ENCODE data around the gene RARB.

The RARB gene

DNA sequence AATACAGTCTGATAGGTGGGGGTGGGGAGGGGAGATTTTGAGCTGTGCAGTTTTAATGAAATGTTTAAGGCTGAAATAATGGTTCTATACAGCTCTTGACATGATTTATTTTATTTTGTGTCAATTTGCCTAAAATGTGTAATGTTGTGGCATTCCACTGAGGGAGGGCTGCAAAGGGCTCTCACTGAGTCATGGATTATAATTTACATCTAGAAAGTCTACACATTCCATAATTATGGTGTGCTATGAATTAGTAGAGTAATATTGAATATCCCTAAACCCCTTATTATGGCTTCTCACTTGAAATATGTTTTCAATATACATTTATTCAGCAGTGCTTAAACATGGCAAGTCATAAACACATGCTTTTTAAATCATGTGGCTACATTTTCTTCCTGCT lies 103.9 kb downstream of the RARB start:
- TF ChIP-seq ZFX (IDR thresholded peaks at IDR 0.05; ENCODE audit: borderline replicate concordance), result no peak
- TF ChIP-seq, protein P1, sequence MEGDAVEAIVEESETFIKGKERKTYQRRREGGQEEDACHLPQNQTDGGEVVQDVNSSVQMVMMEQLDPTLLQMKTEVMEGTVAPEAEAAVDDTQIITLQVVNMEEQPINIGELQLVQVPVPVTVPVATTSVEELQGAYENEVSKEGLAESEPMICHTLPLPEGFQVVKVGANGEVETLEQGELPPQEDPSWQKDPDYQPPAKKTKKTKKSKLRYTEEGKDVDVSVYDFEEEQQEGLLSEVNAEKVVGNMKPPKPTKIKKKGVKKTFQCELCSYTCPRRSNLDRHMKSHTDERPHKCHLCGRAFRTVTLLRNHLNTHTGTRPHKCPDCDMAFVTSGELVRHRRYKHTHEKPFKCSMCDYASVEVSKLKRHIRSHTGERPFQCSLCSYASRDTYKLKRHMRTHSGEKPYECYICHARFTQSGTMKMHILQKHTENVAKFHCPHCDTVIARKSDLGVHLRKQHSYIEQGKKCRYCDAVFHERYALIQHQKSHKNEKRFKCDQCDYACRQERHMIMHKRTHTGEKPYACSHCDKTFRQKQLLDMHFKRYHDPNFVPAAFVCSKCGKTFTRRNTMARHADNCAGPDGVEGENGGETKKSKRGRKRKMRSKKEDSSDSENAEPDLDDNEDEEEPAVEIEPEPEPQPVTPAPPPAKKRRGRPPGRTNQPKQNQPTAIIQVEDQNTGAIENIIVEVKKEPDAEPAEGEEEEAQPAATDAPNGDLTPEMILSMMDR (IDR thresholded peaks at IDR 0.05), result no peak
- no peak overlapping the region for H3K27ac ChIP-seq

GRCh38 chr3:25532431-25533162 lies 104.5 kb downstream of the RARB start:
- TF ChIP-seq, protein P1 (IDR thresholded peaks at IDR 0.05), result peak; percentile 76
- no peak for TF ChIP-seq ZFX (IDR thresholded peaks at IDR 0.05; ENCODE audit: borderline replicate concordance)
- no peak overlapping the region for H3K27ac ChIP-seq

DNA sequence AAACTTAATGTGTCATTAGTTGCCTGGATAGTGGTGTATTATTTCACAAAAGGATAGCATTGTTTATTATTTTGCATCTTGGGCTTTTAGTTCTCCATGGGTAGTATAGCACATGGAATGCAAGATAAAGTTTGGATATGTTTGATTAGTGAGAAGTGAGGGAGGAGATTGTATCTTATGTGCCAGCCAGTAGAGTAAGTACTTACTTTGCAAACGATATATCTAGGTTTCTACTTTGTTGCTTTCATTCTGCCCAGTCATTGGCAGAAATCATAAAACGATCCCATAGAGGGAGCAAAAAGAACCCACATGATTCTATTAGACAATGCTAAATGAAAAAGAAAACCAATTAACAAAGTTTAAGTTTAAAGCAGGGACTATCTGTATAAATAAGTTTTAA lies 105.3 kb downstream of the RARB start:
- TF ChIP-seq ZFX (IDR thresholded peaks at IDR 0.05; ENCODE audit: borderline replicate concordance), result no peak
- TF ChIP-seq, protein P1 (IDR thresholded peaks at IDR 0.05), result no peak
- H3K27ac ChIP-seq, result no peak overlapping the region

DNA sequence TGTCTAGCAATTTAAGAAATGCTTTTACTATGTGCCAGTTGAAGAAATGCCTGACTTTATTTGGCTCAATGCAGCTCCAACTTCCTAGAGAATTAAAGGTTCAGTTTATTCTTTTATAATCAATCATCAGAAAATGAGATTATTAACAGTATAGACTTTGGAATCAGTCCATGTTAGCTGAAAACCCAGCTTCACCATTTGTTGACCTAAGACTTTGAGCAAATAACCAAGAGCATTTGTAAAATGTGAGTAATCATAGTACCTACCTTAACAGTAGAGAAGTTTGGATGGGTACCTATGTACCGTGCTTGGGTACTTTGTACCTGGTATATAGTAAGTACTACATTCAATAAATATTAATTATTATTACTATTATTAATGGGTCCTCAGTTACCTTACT lies 105.9 kb downstream of the RARB start:
- TF ChIP-seq ZFX (IDR thresholded peaks at IDR 0.05; ENCODE audit: borderline replicate concordance), result no peak
- TF ChIP-seq, protein P1 (IDR thresholded peaks at IDR 0.05), result no peak

GRCh38 chr3:25536521-25537391 lies 108.7 kb downstream of the RARB start:
- TF ChIP-seq, protein P1 (IDR thresholded peaks at IDR 0.05), result no peak
- no peak for TF ChIP-seq ZFX (IDR thresholded peaks at IDR 0.05; ENCODE audit: borderline replicate concordance)
- no peak overlapping the region for H3K27ac ChIP-seq

More for the DNA sequence above, 105.9 kb downstream of the RARB start:
- no peak overlapping the region for H3K27ac ChIP-seq

DNA sequence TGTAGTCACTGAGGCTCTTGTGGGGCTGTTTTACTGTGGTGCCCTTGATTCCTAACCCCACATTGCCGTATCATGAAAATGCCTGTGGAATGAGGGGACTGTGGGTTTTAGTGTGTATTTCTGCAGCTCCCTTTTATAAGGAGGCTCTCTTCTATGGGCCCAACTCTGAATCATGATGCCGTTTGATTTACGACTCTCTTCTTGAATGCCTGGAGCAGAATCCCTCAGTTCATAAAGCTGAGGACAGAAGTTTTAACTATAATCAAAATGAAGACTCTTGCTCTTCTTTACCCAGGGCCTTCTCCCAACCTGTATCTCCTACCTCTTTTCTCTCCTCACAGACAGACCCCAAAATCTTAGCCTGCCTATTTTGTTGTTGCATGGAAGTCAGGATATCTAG lies 109.5 kb downstream of the RARB start:
- H3K27ac ChIP-seq, result no peak overlapping the region
- TF ChIP-seq, protein P1 (IDR thresholded peaks at IDR 0.05), result no peak
- TF ChIP-seq ZFX (IDR thresholded peaks at IDR 0.05; ENCODE audit: borderline replicate concordance), result no peak

GRCh38 chr3:25540273-25540672 lies 112.2 kb downstream of the RARB start:
- no peak for TF ChIP-seq ZFX (IDR thresholded peaks at IDR 0.05; ENCODE audit: borderline replicate concordance)
- TF ChIP-seq, protein P1 (IDR thresholded peaks at IDR 0.05), result no peak
- no peak overlapping the region for H3K27ac ChIP-seq

Data from 22Rv1 (cell line).